Measurements from ENCODE around the gene LRP11. TPM values are rescaled to one million over a fixed set of nuclear protein-coding genes. Genes with fewer than 3 reads are reported as not detected.
A peak's percentile ranks its signal among the peaks of the same experiment; 100 is the strongest.
"Not testable (repeated sequence)": the region's sequence is repeated elsewhere in the genome, so short reads cannot be mapped to it uniquely, and the experiment has no call there.

LRP11 gene
- total and polyA plus RNA-seq, 12 donors: 2.6 to 65.1 (median 42.4) TPM

DNA sequence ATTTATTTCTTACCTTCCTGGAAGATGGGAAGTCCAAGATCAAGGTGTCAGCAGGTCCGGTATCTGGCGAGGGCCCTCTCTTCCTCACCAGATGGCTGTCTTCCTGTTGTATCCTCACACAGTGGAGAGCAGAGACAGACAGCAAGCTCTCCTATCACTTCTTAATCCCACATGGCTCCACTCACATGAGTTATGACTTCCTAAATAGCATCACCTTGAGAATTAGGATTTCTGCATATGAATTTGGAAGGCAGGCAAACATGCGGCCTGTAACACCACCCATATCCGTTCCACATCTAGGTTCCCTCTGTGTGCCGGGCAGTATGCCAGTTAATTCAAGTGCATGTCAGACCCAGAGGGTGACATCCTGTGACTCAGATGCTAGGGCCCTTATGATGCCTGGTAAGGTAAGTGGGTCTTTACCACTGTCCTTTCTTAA is 31.7 kb upstream of the LRP11 start:
- 26 to 44% (median 41%) methylated on average over 5 of the region's 5 CpGs for whole genome bisulfite sequencing, 4 donors
- Histone ChIP-seq H3K9me3 (replicated peaks in 1 of 3) (no peaks in the 10 kb centered on the region), H3K4me3 (no peak overlapping the region), H3K36me3 (replicated peaks in 1 of 2) (no peaks in the 10 kb centered on the region), H3K27ac (peak overlapping the region; percentile 3 to 88 (median 84)), H3K4me1 (replicated peaks in 1 of 2) (peaks cover 31 to 36% of the 10 kb centered on the region in 2 donors), H3K27me3 (no peaks in the 10 kb centered on the region)
- TF ChIP-seq, protein P1, sequence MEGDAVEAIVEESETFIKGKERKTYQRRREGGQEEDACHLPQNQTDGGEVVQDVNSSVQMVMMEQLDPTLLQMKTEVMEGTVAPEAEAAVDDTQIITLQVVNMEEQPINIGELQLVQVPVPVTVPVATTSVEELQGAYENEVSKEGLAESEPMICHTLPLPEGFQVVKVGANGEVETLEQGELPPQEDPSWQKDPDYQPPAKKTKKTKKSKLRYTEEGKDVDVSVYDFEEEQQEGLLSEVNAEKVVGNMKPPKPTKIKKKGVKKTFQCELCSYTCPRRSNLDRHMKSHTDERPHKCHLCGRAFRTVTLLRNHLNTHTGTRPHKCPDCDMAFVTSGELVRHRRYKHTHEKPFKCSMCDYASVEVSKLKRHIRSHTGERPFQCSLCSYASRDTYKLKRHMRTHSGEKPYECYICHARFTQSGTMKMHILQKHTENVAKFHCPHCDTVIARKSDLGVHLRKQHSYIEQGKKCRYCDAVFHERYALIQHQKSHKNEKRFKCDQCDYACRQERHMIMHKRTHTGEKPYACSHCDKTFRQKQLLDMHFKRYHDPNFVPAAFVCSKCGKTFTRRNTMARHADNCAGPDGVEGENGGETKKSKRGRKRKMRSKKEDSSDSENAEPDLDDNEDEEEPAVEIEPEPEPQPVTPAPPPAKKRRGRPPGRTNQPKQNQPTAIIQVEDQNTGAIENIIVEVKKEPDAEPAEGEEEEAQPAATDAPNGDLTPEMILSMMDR (IDR thresholded peaks at IDR 0.05): no peak
- TF ChIP-seq POLR2A (IDR thresholded peaks at IDR 0.05): no peak
- intact Hi-C loops (cut with DNase I): no loop called here
- peak; percentile 63 to 90 (median 75) for DNase-seq

- intact Hi-C loops (cut with DNase I): no loop called here
- Histone ChIP-seq H3K36me3 (replicated peaks in 1 of 2) (no peaks in the 10 kb centered on the region), H3K27me3 (no peaks in the 10 kb centered on the region), H3K9me3 (replicated peaks in 1 of 3) (no peaks in the 10 kb centered on the region), H3K27ac (peak overlapping the region; percentile 3 to 88 (median 84)), H3K4me3 (no peak overlapping the region), H3K4me1 (replicated peaks in 1 of 2) (peaks cover 31 to 36% of the 10 kb centered on the region in 2 donors)
- 25 to 39% (median 33%) methylated on average over 3 to 7 of the region's 7 CpGs for whole genome bisulfite sequencing, 4 donors
- TF ChIP-seq, protein P1 (IDR thresholded peaks at IDR 0.05): no peak
- TF ChIP-seq POLR2A (IDR thresholded peaks at IDR 0.05): peak in 1 of 2 donors; percentile 36
- DNase-seq: peak in 6 of 7 donors; percentile 61 to 83 (median 73)
Measured at GRCh38 chr6:149895048-149895590, 31.0 kb upstream of the LRP11 start.

- H3K27me3 ChIP-seq; H3K4me3 ChIP-seq; H3K27ac ChIP-seq; H3K36me3 ChIP-seq (replicated peaks in 1 of 2); intact Hi-C loops (cut with DNase I); DNase-seq; H3K9me3 ChIP-seq (replicated peaks in 1 of 3): not testable (repeated sequence)
- 75 to 84% (median 81%) methylated on average over 6 of the region's 6 CpGs for WGBS, 4 donors
- peaks cover 23 to 34% of the 10 kb centered on the region in 2 donors for H3K4me1 ChIP-seq (replicated peaks in 1 of 2)
Measured at GRCh38 chr6:149891864-149892263, 27.7 kb upstream of the LRP11 start.

DNA sequence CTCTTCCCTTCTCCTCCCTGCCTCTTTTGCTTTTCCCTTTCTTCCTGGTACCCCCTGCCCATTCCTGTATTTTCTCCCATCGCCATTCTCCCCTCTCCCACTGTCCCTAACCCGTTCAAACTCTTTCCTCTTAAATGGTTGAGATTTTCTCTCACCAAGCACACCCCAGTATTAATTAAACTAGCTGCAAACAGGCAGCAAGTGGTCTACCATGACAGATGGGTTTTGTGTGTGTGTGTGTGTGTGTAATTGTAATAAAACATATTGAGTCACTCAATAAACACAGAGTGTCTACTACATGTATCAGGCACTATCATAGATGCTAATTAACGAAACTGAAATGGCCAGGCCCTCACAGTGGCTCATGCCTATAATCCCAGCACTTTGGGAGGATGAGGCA is 27.1 kb upstream of the LRP11 start:
- intact Hi-C loops (cut with DNase I): no loop called here
- peaks cover 16 to 28% of the 10 kb centered on the region in 2 donors for H3K4me1 ChIP-seq (replicated peaks in 1 of 2)
- WGBS, 4 donors: 87 to 94% (median 92%) methylated on average over 3 of the region's 3 CpGs

More for the DNA sequence above, 27.1 kb upstream of the LRP11 start:
- no peak overlapping the region for H3K4me3 ChIP-seq
- H3K27ac ChIP-seq: no peak overlapping the region
- no peaks in the 10 kb centered on the region for H3K9me3 ChIP-seq (replicated peaks in 1 of 3)
- TF ChIP-seq, protein P1 (IDR thresholded peaks at IDR 0.05): no peak
- TF ChIP-seq POLR2A (IDR thresholded peaks at IDR 0.05): no peak
- no peaks in the 10 kb centered on the region for H3K27me3 ChIP-seq
- no peak for DNase-seq
- H3K36me3 ChIP-seq (replicated peaks in 1 of 2): no peaks in the 10 kb centered on the region

Data from adrenal gland (tissue), 12 donors.